HFFc6 (cell line): ENCODE results near the gene NID2. TPM values are rescaled to one million over a fixed set of nuclear protein-coding genes. Genes with fewer than 3 reads are reported as not detected.

Experiments used
- DNase-seq: peaks from one replicate; pipeline ENCODE4 v3.0.0-alpha.2; 2018
- H3K27ac Mint-ChIP-seq: 2 replicates; pipeline ENCODE4 v1.8.0; 2020; ENCODE audit warnings: mild to moderate bottlenecking, mixed read lengths
- H3K27me3 Mint-ChIP-seq: 2 replicates; pipeline ENCODE4 v1.8.0; 2021; ENCODE audit warnings: mild to moderate bottlenecking, moderate library complexity, mixed read lengths; ENCODE audit not compliant: insufficient read depth
- H3K36me3 Mint-ChIP-seq: 2 replicates; pipeline ENCODE4 v1.8.0; 2021; ENCODE audit warnings: low read depth, mixed read lengths
- H3K4me1 Mint-ChIP-seq: 2 replicates; pipeline ENCODE4 v1.8.0; 2020; ENCODE audit warnings: low read depth, mixed read lengths
- H3K4me3 Mint-ChIP-seq: 2 replicates; pipeline ENCODE4 v1.8.0; 2020; ENCODE audit warnings: mild to moderate bottlenecking, moderate library complexity, mixed read lengths
- H3K9me3 Mint-ChIP-seq: 2 replicates; pipeline ENCODE4 v1.8.0; 2020; ENCODE audit warnings: mild to moderate bottlenecking, mixed read lengths
- CTCF ChIP-seq: fragments of 200-600 bp; sonication (generic); IDR thresholded peaks from 2 replicates; pipeline ENCODE4 v1.5.0; 2021; ENCODE audit warnings: antibody characterized with exemption, mild to moderate bottlenecking
- total RNA-seq, 6 experiments: library from RNA; stranded (reverse); fragmentation: NEBNext Ultra II Directional; extraction: Animal tissue kit (Norgen Biotek cat#: 25700); gene quantifications; 2 replicates in 1 of 6; 3 replicates in 5 of 6; pipeline ENCODE4 v1.2.3, GENCODE V29; 2021

The NID2 gene
- total RNA-seq, 6 experiments from 2014 or later: 97.3 to 125 (median 113) TPM

DNA sequence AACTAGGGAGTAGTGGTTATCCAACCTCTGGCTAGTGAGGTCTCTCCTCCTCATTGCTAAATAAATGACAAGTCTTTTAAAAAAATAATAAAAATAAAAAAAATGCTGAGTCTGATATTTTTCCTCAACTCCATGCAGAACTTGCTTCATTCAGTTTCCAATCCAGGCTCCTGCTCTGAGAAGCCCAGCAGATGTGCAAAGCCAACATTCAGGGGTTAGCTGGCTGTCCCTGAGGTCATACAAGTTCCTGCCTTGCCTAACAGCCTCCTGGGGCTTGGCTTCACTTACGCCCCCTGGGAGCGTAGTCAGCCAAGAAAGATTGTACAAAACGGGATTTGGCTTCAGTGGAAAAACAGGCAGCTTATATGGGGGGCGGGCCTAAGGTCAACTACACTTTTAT is 56.2 kb downstream of the NID2 start:
- no peak for DNase-seq
- Mint-ChIP-seq H3K27ac (no peak overlapping the region), H3K36me3 (peaks cover 66% of the 10 kb centered on the region), H3K9me3 (no peaks in the 10 kb centered on the region), H3K4me3 (no peak overlapping the region), H3K4me1 (peaks cover 6% of the 10 kb centered on the region), H3K27me3 (no peaks in the 10 kb centered on the region; the same call in 1 of the 2 replicates)
- TF ChIP-seq CTCF: no peak

DNA sequence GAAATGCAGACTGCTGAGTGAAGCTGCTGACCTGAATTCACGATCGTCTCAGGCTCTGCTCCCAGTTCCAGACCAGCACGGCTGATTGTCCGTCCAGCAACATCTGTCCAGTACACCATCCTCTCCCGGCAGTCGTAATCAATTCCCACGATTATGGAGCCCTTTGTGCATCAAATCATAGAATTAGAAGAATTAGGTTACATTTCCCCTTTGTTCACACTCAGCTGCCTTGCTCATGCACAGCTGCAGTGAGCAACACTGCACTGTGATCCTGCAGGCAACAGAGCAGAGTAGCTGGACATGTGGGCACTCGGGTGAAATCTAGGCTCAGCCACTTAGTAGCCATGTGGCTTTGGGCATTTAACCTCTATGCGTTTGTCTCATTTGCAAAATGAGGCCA is 57.3 kb downstream of the NID2 start:
- Mint-ChIP-seq H3K4me3 (no peak overlapping the region), H3K27me3 (no peaks in the 10 kb centered on the region; the same call in 1 of the 2 replicates), H3K27ac (no peak overlapping the region; the same call in 1 of the 2 replicates), H3K4me1 (no peaks in the 10 kb centered on the region; the same call in 1 of the 2 replicates), H3K9me3 (no peaks in the 10 kb centered on the region), H3K36me3 (peaks cover 61% of the 10 kb centered on the region)
- DNase-seq: no peak
- no peak for TF ChIP-seq CTCF

GRCh38 chr14:52010173-52010693 is 58.6 kb downstream of the NID2 start:
- no peak overlapping the region for H3K4me3 Mint-ChIP-seq
- peaks cover 66% of the 10 kb centered on the region for H3K36me3 Mint-ChIP-seq
- no peaks in the 10 kb centered on the region for H3K9me3 Mint-ChIP-seq
- no peak for TF ChIP-seq CTCF
- H3K27ac Mint-ChIP-seq: peak overlapping the region; percentile 25; the same call in 1 of the 2 replicates
- DNase-seq: no peak
- no peaks in the 10 kb centered on the region; the same call in 1 of the 2 replicates for H3K4me1 Mint-ChIP-seq
- H3K27me3 Mint-ChIP-seq: no peaks in the 10 kb centered on the region; the same call in 1 of the 2 replicates

DNA sequence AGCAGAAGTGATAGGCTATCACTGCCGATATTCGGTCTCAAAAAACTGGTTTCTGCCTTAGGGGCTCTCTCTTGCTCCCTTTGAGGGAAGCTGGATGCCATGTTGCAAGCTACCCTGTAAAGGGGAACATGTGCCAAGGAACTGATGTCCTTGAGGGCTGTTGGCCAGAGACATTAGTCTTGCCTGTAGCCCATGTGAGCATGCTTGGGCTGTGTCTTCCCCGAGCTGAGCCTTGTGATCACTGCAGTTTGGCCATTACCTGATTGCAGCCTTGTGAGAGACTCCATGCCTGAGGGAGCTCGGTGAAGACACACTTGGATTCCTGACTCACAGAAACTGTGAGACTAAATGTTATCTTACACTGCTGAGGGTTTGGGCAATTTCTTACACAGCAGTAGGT is 60.7 kb downstream of the NID2 start:
- H3K27me3 Mint-ChIP-seq: no peaks in the 10 kb centered on the region
- DNase-seq: no peak

GRCh38 chr14:52007637-52008036 is 61.2 kb downstream of the NID2 start:
- no peak overlapping the region for H3K27ac Mint-ChIP-seq
- no peaks in the 10 kb centered on the region for H3K9me3 Mint-ChIP-seq
- TF ChIP-seq CTCF: no peak
- no peak overlapping the region for H3K4me3 Mint-ChIP-seq
- no peak for DNase-seq
- H3K4me1 Mint-ChIP-seq: peaks cover 8% of the 10 kb centered on the region; the same call in 1 of the 2 replicates
- H3K36me3 Mint-ChIP-seq: peaks cover 60% of the 10 kb centered on the region
- H3K27me3 Mint-ChIP-seq: no peaks in the 10 kb centered on the region

More for the DNA sequence above, 60.7 kb downstream of the NID2 start:
- Mint-ChIP-seq H3K4me1 (peaks cover 3% of the 10 kb centered on the region; the same call in 1 of the 2 replicates), H3K9me3 (no peaks in the 10 kb centered on the region), H3K27ac (no peak overlapping the region), H3K36me3 (peaks cover 56% of the 10 kb centered on the region), H3K4me3 (no peak overlapping the region)
- no peak for TF ChIP-seq CTCF
